ENCODE results near the gene NKIRAS2. TPM values are rescaled to one million over a fixed set of nuclear protein-coding genes. Genes with fewer than 3 reads are reported as not detected.

Gene NKIRAS2
- total RNA-seq, 4 donors from 2014 or later = 33.7 to 52.5 (median 43.9) TPM

DNA sequence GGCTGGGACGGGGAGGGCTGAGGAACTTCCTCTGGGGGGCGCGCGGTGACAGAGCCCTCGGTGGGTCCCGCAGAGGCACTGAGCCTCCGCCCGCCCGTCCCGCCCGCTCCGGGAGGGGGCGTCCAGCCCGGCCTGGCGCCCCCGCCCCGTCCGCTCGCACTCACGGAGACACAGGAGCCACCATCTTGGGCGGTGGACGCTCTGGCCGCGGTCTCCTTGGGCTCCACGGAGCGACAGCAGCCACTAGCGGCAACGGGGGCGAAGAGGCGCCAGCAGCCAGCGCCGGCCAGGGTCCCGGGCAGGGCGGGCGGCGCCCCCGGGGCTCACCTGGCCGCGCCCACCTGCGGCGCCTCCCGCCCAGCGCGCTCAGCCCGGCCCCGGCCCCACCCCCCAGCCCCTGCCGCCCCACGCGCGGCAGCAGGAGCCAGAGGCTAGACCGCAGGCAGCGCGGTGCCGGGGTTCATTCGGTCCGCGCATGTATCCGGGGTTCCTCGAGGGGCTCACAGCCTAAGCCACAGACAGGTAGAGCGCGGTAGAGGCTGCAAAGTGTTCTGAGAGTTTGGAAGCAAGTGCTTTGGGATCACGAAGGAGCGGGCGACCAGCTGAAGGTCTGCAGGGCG is 30.6 kb downstream of the NKIRAS2 start, which contains the start of gene C17orf113:
Gene C17orf113, minus strand, starts transcription at position 209 of the 620 bp plus-strand sequence. CDS start 7,225 bp downstream, outside the sequence.
- peak within 1 kb of the TSS; percentile 73 for H3K4me3 ChIP-seq
- DNase-seq (ENCODE audit: low spot score in 2 of 2) = no peak
- peaks cover 13% of the 10 kb centered on the region for H3K4me1 ChIP-seq
- no peak within 1 kb of the TSS for H3K27ac ChIP-seq
- H3K36me3 ChIP-seq = no peaks in the 10 kb centered on the region
- WGBS = 0% methylated on average over 1 of the region's 65 CpGs
- TF ChIP-seq, protein P1, sequence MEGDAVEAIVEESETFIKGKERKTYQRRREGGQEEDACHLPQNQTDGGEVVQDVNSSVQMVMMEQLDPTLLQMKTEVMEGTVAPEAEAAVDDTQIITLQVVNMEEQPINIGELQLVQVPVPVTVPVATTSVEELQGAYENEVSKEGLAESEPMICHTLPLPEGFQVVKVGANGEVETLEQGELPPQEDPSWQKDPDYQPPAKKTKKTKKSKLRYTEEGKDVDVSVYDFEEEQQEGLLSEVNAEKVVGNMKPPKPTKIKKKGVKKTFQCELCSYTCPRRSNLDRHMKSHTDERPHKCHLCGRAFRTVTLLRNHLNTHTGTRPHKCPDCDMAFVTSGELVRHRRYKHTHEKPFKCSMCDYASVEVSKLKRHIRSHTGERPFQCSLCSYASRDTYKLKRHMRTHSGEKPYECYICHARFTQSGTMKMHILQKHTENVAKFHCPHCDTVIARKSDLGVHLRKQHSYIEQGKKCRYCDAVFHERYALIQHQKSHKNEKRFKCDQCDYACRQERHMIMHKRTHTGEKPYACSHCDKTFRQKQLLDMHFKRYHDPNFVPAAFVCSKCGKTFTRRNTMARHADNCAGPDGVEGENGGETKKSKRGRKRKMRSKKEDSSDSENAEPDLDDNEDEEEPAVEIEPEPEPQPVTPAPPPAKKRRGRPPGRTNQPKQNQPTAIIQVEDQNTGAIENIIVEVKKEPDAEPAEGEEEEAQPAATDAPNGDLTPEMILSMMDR (IDR thresholded peaks at IDR 0.05) = peak in 1 of 2 donors; percentile 30
- TF ChIP-seq EP300 (IDR thresholded peaks at IDR 0.05) = no peak
- no peak for TF ChIP-seq POLR2AphosphoS5 (IDR thresholded peaks at IDR 0.05)
- no peak for TF ChIP-seq POLR2A (IDR thresholded peaks at IDR 0.05)
- no peaks in the 10 kb centered on the region for H3K9me3 ChIP-seq
- peaks cover 23% of the 10 kb centered on the region for H3K27me3 ChIP-seq

DNA sequence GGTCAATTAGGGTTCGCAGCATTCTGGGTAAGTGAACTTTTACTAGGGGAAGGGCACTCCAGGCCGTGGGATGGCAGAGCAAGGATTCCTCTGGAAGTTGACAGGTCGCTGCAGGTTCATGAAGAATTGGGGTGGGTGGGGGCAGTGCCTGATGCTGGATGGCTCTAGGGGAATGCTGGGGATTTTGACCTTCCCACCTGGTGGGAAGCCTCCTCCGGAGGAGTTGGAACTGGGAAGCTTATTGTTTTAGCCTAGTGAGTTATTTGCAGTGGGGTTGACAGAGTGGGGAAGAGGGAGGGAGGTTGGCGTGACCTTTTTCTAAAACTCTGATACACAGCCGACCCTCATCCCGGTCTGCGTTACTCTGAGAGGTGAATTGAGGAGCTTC is 31.1 kb downstream of the NKIRAS2 start:
- no peaks in the 10 kb centered on the region for H3K9me3 ChIP-seq
- no peaks in the 10 kb centered on the region for H3K36me3 ChIP-seq
- peak overlapping the region; percentile 73 for H3K4me3 ChIP-seq
- DNase-seq (ENCODE audit: low spot score in 2 of 2) = no peak
- TF ChIP-seq EP300 (IDR thresholded peaks at IDR 0.05) (no peak), POLR2A (IDR thresholded peaks at IDR 0.05) (no peak), POLR2AphosphoS5 (IDR thresholded peaks at IDR 0.05) (no peak)
- TF ChIP-seq, protein P1 (IDR thresholded peaks at IDR 0.05) = no peak
- H3K27ac ChIP-seq = no peak overlapping the region
- H3K4me1 ChIP-seq = peaks cover 13% of the 10 kb centered on the region
- peaks cover 23% of the 10 kb centered on the region for H3K27me3 ChIP-seq
- WGBS = 72% methylated on average over 5 of the region's 8 CpGs

DNA sequence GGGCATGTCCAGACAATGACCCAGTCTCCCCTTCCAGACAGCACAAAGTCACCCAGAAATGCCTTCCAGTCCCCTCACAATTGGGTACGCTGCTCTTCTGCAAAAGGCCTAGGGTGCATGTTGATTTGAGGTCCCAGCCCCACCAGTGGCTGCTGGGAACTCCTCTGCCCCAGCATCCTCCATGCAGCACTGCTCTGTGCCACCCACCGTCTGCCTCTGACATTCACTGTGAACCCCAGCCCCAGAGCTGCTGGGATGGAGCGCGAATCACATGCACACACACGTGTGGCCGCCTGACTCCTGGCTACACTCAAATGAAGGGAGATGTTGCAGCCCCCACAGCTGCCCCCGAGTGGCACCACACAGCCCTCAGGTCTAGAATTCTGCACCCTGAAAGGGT is 31.8 kb downstream of the NKIRAS2 start:
- Histone ChIP-seq H3K4me1 (peaks cover 13% of the 10 kb centered on the region), H3K36me3 (no peaks in the 10 kb centered on the region), H3K4me3 (no peak overlapping the region), H3K27ac (no peak overlapping the region), H3K27me3 (peaks cover 23% of the 10 kb centered on the region), H3K9me3 (no peaks in the 10 kb centered on the region)
- DNase-seq (ENCODE audit: low spot score in 2 of 2) = no peak
- TF ChIP-seq POLR2A (IDR thresholded peaks at IDR 0.05) (no peak), POLR2AphosphoS5 (IDR thresholded peaks at IDR 0.05) (no peak), EP300 (IDR thresholded peaks at IDR 0.05) (no peak)
- TF ChIP-seq, protein P1 (IDR thresholded peaks at IDR 0.05) = no peak
- WGBS = 82% methylated on average over 7 of the region's 7 CpGs

DNA sequence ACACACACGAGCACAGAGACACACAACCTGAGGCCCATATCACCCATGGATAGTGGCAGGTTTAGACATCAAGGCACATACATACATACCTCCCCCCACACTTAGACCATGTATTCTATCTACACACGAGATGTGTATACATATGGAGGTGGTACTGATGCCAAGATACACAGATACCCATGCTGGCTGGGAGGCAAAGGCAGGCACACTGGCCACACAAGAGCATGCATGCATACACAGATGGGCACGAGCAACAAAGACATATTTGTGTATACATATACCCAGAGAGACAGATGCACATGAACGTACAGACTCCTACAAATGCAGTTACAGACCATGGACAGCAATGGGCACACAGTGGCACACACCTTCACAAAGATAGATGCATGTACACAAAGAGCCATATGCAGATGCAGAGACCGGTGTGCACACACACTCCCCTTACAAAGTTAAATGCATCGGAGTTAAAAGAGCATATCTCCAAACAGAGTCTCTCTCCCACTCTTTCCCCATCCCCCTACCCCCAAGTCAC is 32.5 kb downstream of the NKIRAS2 start:
- H3K27me3 ChIP-seq = peaks cover 23% of the 10 kb centered on the region
- 84% methylated on average over 6 of the region's 6 CpGs for WGBS
- no peak for TF ChIP-seq POLR2AphosphoS5 (IDR thresholded peaks at IDR 0.05)
- TF ChIP-seq EP300 (IDR thresholded peaks at IDR 0.05) = no peak
- no peak for TF ChIP-seq POLR2A (IDR thresholded peaks at IDR 0.05)
- no peak overlapping the region for H3K27ac ChIP-seq
- H3K9me3 ChIP-seq = no peaks in the 10 kb centered on the region
- no peak for DNase-seq (ENCODE audit: low spot score in 2 of 2)
- H3K36me3 ChIP-seq = no peaks in the 10 kb centered on the region
- peaks cover 13% of the 10 kb centered on the region for H3K4me1 ChIP-seq
- H3K4me3 ChIP-seq = no peak overlapping the region

DNA sequence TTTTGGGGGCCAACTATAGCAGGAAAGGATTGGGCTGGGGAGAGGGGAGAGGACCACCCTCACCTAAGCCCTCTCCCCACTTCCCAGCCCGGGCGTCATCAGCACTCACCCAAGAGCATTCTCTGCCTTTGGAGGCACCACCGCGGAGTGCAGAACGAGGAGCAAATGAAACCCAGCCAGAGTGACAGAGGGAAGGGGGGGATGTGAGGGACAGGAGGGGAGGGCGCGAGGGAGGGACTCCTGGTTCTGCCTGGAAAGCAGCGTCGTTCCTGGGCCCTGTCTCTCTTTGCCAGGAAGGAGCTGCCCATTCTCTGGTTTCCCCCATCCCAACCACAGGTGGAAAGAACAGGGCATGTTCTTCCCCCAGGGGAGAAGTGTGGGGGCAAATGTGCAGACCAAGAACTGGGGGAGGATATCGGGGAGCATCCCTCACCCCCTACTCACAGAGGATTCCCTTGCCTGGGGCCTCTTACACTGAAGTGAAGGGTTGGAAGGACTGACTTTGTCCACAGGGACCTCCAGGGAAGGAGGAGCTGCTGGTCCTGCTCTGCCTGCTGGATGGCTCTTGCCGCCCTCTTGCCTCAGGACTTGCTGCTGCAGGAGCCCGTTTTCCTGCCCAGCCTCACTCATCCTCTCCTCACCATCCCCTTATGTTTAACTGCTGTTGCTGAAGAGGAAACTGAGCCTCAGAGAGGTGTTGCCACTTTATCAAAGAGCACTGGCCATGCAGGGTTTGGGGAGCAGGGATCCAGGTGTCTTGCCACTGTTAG is 34.0 kb downstream of the NKIRAS2 start:
- no peak overlapping the region for H3K4me3 ChIP-seq
- H3K9me3 ChIP-seq = no peaks in the 10 kb centered on the region
- no peaks in the 10 kb centered on the region for H3K36me3 ChIP-seq
- TF ChIP-seq POLR2AphosphoS5 (IDR thresholded peaks at IDR 0.05) = no peak
- peaks cover 13% of the 10 kb centered on the region for H3K4me1 ChIP-seq
- no peak for DNase-seq (ENCODE audit: low spot score in 2 of 2)
- WGBS = 33% methylated on average over 12 of the region's 12 CpGs
- peaks cover 23% of the 10 kb centered on the region for H3K27me3 ChIP-seq
- H3K27ac ChIP-seq = no peak overlapping the region

DNA sequence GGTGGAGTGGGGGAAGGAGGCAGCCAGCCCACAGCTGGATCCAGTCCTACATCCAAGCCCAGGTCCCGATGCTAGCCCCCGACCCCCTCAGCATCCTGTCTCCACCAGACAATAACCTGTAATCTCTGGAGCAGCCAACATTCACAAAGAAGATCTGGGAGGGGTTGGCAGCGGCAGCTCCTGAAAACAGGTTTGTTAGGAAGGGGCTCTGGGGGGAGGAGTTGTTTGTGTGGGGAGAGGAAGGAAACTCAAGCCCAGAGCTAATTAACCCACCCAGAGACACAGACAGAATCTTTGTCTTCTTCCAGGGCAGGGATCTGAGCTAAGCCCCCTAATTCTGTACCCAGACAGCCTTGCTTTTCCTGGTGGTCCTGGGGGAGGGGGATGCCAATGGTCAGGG is 35.1 kb downstream of the NKIRAS2 start:
- no peaks in the 10 kb centered on the region for H3K36me3 ChIP-seq
- no peak for DNase-seq (ENCODE audit: low spot score in 2 of 2)
- TF ChIP-seq EP300 (IDR thresholded peaks at IDR 0.05) (no peak), POLR2AphosphoS5 (IDR thresholded peaks at IDR 0.05) (no peak), POLR2A (IDR thresholded peaks at IDR 0.05) (no peak)
- TF ChIP-seq, protein P1 (IDR thresholded peaks at IDR 0.05) = no peak
- 28% methylated on average over 3 of the region's 3 CpGs for WGBS
- no peak overlapping the region for H3K27ac ChIP-seq
- peaks cover 23% of the 10 kb centered on the region for H3K27me3 ChIP-seq
- H3K4me3 ChIP-seq = no peak overlapping the region
- no peaks in the 10 kb centered on the region for H3K9me3 ChIP-seq
- H3K4me1 ChIP-seq = peaks cover 8% of the 10 kb centered on the region

Measured in suprapubic skin (tissue), 4 donors.